Measurements from ENCODE around the gene ACVR2B.
A peak's percentile ranks its signal among the peaks of the same experiment; 100 is the strongest.
"Not testable (repeated sequence)": the region's sequence is repeated elsewhere in the genome, so short reads cannot be mapped to it uniquely, and the experiment has no call there.

Gene ACVR2B

DNA sequence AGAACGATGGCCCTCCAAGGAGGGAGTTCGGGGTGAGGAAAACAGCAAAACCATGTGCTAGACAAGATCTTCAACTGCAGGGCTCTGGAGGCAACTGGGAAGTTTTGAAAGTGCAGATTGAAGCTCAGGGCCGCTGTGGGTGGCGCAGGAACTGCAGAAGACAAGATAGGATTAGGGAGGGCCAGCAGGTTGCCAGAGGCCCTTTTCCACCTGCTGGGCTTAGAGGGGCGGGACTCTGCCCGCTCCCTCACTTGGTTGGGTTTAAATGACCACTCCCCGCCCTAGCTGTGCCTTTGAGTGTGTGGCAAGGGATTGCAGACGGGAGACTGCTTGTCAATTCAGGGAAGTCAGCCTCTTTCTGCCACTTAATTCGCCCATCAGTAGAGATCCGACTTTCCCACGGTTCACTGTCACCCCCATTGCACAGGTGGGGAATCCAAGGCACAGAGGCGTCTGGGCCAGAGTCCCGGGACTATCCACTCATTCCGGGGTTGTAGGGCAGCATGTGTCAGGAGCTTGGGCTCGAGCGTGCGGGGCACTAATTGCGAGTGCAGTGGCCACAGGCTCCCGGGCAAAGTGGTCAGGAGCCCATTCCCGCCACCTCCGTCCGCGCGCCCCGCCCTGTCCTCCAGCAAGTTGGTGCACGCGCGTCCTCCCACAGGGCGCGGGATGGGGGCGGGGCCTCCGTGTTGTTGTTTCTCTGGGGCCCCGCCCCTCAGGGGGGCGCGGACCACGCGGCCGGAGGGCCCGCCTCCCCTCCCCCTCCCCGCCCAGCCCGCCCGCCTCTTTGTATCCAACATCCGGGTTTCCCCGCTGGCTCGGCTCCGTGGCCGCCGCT is at the start of gene ACVR2B:
ACVR2B (plus strand) TSS at position 816 of the 838 bp plus-strand sequence. CDS start 433 bp downstream, outside the sequence.
- peak; percentile 59 for DNase-seq

DNA sequence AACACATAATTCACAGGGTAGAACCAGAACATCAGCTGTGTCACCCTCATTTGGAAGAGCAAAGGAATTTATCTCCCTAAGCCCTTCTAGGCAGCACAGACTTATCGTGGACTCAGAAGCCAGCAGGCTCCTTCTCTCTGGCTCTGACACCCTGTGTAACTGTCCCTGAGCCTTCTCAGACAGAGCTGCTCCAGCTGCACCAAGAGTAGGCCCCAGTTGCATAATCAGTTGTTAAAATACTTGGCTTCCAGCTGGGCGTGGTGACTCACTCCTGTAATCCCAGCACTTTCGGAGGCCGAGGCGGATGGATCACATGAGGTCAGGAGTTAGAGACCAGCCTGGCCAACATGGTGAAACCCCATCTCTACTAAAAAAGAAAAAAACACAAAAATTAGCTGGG is 49.4 kb upstream of the ACVR2B start:
- DNase-seq: peak; percentile 92

- no peak for DNase-seq
These were observed 42.1 kb upstream of the ACVR2B start for GRCh38 chr3:38411591-38411990.

DNA sequence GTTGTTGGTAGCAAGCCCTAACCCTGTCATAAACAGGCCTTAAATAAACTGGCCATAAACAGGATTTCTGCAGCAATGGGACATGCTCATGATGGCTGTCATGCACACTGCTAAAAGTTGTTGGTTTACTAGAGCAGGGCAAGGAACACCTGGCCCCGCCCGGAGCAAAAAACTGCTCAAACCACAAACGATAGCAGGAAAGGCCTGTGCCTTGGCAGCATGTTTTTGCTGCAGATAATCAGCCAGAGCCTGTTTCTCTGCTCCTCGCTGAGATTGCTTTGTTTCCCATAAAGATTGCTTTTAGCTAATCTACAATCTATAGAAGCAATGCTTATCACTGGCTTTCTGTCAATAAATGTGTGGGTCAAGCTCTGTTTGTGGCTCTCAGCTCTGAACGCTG is 32.9 kb upstream of the ACVR2B start:
- DNase-seq: not testable (repeated sequence)

DNA sequence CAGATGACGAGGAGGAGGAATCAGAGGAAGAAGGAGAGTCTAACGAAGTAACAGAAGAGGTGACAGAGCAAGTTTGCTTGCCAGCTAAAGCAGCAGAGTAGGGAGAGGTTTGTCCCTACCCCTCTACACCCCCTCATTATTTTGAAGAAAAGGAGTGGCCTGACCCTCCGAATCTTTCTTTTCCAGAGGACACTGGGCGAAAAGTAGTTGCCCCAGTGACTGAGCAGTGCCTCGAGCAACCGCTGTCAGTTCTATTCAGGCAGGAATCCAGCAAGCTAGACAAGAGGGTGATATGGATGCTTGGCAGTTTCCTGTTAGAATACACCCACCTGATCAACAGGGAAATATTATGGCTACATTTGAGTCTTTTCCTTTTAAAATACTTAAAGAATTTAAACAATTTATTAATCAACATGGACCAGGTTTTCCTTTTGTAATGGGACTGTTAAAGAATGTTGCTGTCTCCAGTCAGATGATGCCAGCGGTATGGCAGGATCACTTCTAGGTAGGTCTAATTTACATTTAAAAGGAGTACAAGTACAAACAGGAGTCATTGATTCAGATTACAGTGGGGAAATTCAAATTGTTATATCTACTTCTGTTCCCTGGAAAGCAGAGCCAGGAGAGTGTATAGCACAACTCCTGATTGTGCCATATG is 31.9 kb upstream of the ACVR2B start:
- DNase-seq: no peak

DNA sequence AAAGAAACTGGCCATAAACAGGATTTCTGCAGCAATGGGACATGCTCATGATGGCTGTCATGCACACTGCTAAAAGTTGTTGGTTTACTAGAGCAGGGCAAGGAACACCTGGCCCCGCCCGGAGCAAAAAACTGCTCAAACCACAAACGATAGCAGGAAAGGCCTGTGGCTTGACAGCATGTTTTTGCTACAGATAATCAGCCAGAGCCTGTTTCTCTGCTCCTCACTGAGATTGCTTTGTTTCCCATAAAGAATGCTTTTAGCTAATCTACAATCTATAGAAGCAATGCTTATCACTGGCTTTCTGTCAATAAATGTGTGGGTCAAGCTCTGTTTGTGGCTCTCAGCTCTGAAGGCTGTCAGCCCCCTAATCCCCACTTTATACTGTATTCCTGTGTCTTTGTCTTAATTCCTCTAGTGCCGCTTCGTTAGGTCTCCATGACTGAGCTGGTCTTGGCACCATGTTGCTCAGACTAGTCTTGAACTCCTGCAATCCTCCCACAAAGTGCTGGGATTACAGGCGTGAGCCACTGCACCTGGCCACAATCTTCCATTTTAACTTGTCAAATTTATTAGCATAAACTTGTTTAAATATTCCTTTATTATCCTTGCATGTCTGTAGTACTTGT is 26.8 kb upstream of the ACVR2B start:
- not testable (repeated sequence) for DNase-seq

DNA sequence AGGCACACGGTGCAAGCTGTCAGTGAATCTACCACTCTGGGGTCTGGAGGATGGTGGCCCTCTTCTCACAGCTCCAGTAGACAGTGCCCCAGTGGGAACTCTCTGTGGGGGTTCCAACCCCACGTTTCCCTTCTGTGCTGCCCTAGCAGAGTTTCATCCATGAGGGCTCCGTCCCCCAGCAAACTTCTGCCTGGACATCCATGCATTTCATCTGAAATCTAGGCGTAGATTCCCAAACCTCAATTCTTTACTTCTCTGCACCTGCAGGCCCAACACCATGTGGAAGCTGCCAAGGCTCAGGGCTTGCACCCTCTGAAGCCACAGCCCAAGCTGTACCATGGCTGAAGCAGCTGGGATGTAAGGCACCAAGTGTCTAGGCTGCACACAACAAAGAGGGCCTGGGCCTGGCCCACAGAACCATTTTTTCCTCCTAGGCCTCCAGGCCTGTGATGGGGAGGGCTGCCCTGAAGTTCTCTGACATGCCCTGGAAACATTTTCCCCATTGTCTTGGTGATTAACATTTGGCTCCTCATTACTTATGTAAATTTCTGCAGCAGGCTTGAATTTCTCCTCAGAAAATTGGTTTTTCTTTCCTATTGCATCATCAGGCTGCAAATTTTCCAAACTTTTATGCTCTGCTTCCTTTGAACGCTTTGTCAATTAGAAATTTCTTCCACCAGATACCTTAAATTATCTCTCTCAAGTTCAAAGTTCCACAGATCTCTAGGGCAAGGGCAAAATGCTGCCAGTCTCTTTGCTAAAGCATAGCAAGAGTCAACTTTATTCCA is 20.6 kb upstream of the ACVR2B start:
- not testable (repeated sequence) for DNase-seq

- DNase-seq: not testable (repeated sequence)
These were observed 20.0 kb upstream of the ACVR2B start for GRCh38 chr3:38433661-38434060.

- not testable (repeated sequence) for DNase-seq
These were observed 15.1 kb upstream of the ACVR2B start for GRCh38 chr3:38438436-38439069.

DNA sequence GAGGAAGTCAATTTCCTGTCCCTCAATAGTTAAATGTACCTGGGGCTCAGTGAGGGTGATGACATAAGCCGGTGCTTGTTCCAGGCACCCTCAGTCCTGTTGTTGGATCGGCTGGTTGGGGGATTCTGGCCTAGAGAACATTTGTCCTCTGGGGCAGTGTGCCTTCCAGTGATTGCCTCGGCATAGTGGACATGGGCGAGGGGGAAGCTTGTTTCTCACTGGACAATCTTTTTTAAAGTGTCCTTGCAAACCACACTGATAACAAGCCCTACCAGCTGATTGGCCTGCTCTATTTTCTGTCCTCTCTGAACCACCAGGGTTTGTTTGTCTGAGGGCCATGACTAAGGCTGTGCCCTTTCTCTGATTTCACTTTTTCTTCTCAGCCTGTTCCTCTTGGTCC is 10.5 kb upstream of the ACVR2B start:
- DNase-seq: not testable (repeated sequence)

DNA sequence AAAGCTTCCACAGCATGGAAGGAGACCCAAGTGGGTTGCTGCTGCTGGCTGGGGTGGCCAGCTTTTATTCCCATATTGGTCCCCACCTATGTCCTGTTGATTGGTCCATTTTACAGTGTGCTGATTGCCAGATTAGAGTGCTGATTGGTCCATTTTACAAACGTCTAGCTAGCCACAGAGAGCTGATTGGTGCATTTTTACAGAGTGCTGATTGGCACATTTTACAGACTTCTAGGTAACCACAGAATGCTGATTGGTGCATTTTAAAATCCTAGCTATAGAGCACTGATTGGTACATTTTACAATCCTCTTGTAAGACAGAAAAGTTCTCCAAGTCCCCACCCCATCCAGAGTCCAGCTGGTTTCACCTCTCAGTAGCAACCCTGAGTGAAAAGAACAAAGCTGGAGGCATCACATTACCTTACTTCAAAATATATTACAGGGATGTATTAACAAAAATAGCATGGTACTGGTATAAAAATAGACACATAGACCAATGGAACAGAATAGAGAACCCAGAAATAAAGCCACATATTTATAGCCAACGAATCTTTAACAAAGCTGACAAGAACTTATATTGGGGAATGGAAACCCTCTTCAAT is 7.5 kb upstream of the ACVR2B start:
- no peak for DNase-seq

DNA sequence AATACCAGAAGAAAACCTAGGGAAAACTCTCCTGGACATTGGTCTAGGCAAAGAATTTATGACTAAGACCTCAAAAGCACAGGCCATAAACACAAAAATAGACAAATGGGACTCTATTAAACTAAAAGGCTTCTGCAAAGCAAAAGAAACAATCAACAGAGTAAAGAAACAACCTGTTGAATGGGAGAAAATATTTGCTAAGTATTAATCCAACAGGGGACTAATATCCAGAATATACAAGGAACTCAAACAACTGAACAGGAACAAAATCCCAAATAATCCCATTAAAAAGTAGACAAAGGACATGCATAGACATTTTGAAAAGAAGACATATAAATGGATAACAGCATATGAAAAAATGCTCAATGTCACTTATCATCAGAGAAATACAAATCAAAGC is 6.9 kb upstream of the ACVR2B start:
- no peak for DNase-seq

DNA sequence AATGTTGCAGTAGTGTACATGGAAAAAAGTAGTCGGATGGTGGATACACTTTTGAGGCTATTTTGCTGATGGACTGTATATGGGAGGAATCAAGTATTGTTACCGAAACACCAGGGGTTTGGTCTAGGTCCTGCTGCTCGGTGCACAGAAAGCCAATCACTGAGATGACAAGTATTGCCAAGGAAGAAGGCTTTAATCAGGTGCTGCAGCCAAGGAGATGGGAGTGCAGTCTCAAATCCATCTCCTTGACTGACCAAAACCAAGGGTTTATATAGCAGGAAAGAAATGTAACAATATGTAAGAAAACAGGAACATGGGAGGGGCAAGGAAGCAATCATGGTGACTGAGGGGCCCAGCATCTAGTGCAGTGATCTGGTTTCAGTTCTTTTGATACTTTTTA is 2.8 kb upstream of the ACVR2B start:
- no peak for DNase-seq

- DNase-seq: no peak
These were observed 155 bp downstream of the ACVR2B start for GRCh38 chr3:38453913-38454177.

DNA sequence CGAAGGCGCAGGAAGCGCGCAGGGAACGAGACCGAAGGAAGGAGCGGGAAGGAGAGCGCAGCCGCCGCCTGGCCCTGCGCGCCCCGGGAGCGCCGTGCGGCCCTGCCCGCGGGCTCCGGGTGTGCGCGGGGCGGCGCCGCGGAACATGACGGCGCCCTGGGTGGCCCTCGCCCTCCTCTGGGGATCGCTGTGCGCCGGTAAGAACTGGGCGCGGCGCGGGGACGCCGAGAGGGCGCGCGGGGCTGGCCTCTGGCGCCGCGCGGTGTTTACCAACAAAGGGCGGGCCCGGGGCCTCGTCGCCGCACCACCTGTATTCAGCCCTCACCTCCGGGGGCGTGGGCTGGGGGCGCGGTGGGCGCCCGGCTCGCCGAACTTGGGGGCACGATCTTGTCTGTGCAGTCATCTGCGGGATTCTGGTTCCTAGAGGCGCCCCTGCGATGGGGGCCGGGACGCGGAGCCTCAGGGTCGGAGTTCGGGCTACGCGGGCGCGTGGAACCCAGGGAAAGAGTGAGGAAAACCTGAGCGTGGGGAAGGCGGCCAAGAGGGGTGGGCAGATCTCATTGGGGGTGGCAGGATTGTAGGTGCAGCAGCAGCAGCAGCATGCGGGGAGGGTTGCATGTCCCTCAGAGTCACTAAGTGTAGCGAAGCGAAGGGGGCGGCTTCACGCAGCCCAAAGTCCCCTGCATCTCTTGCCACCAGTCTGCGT is 641 bp downstream of the ACVR2B start:
- peak; percentile 8 for DNase-seq

DNA sequence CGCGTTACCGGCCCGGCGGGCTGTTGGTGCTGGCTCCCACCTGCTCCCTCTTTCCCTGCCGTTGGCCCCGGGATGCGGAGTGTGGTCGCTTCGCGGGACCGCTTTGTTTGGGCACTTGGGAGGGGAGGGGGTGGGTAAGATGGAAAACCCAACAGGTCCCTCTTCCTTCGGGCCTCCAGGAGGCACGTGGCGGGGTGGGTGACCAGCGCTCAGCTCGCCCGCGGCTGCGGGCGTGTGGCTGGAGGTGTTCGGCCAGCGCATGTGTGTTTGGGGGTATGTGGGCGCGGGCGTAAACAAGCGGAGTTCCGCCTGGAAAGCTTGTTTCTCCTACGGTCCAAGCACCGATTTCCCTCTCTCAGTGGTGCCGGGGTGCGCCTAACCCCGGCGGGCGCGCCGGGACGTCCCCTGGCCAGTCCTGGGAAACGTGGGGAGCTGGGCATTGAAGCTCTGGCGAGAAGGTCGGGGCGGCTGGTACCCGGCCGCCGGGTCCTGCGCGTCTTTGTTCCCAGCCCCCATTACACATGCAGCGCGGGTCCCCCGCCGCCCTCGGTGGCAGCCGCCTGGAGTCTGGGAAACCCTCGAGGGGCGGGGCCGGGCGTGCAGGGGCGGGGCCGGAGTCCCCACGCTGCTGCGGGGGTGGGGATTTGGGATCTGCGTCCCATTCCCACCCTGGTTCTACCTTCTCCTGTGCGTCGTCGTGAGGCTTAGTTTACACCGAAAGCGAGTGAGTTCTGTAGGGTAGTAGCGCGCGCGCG is 1.4 kb downstream of the ACVR2B start:
- DNase-seq: peak; percentile 4

GRCh38 chr3:38455639-38456430 is 2.1 kb downstream of the ACVR2B start:
- no peak for DNase-seq

DNA sequence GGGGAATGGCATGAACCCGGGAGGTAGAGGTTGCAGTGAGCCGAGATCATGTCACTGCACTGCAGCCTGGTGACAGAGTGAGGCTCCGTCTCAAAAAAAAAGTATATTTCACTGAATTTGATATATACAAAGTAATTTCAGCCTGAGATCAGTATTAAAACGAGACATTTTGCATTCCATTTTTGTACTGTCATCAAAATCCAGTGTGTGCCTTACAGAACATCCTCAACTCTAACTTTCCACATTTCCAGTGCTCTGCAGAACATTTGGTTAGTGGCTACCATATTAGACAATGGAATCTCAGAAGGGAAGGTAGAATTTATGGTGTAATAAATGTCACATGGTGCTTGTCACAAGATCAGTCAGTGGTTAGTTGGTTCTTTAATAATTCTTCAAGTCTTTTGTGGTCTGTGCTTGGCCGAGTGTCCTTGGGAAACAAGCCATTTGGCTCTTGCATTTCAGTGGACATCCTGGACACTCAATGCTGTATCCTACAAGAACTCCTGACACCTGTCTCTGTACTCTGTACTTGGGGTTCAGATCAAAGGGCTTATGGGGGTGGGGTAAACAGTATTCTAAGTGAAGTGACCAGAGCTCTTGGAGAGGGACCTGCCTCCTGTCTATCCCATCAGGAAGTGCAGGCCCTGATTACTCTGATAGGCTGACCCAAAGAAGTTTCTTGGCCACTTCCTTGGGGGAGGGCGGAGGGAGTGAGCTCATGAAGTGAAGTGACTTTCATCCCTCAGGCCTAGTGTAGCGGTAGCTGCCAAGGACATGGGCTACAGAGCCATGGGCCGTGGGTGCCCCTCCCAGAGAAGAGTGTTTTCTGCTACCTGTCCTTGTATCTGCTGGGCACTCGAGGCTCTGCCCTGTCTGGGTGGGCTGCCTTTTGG is 3.7 kb downstream of the ACVR2B start:
- DNase-seq: no peak

All from HCEC 1CT (cell line).